ENCODE results near the gene NR5A2. TPM values are rescaled to one million over a fixed set of nuclear protein-coding genes. Genes with fewer than 3 reads are reported as not detected.

The NR5A2 gene
- polyA plus RNA-seq (ENCODE audit: low read depth in 6 of 6) = not detected

GRCh38 chr1:200027264-200027823 lies at the start of gene NR5A2:
NR5A2 (plus strand) TSS chr1:200027710; CDS start chr1:200027848, 138 bp downstream.
- peak within 1 kb of the TSS in 4 of 8 donors; percentile 70 to 91 (median 72) for H3K4me3 Mint-ChIP-seq
- peaks cover 0 to 3% (median 0%) of the 10 kb centered on the region in 7 donors for H3K9me3 Mint-ChIP-seq
- H3K27me3 Mint-ChIP-seq = peaks cover 58 to 62% (median 60%) of the 10 kb centered on the region in 3 donors
- peaks cover 0 to 14% (median 11%) of the 10 kb centered on the region in 3 donors for H3K4me1 Mint-ChIP-seq
- no peaks in the 10 kb centered on the region for H3K36me3 Mint-ChIP-seq
- ATAC-seq (ENCODE audit: low read depth in 2 of 2) (no peak), DNase-seq (no peak)
- H3K27ac Mint-ChIP-seq = no peak within 1 kb of the TSS

GRCh38 chr1:199978408-199978940 lies 49.0 kb upstream of the NR5A2 start:
- peaks cover 54 to 72% (median 61%) of the 10 kb centered on the region in 3 donors for H3K27me3 Mint-ChIP-seq
- H3K4me3 Mint-ChIP-seq = peak overlapping the region in 1 of 8 donors; percentile 33
- no peak for DNase-seq
- no peak overlapping the region for H3K27ac Mint-ChIP-seq
- peaks cover 0 to 15% of the 10 kb centered on the region in 2 donors for H3K36me3 Mint-ChIP-seq
- no peak for ATAC-seq (ENCODE audit: low read depth in 2 of 2)
- H3K9me3 Mint-ChIP-seq = peaks cover 0 to 2% (median 0%) of the 10 kb centered on the region in 7 donors
- peaks cover 14 to 22% (median 21%) of the 10 kb centered on the region in 3 donors for H3K4me1 Mint-ChIP-seq

- H3K4me3 Mint-ChIP-seq = peak overlapping the region in 1 of 8 donors; percentile 15
- ATAC-seq (ENCODE audit: low read depth in 2 of 2) = no peak
- H3K36me3 Mint-ChIP-seq = peaks cover 0 to 15% of the 10 kb centered on the region in 2 donors
- peaks cover 48 to 69% (median 58%) of the 10 kb centered on the region in 3 donors for H3K27me3 Mint-ChIP-seq
- H3K9me3 Mint-ChIP-seq = peaks cover 0 to 2% (median 0%) of the 10 kb centered on the region in 7 donors
- H3K27ac Mint-ChIP-seq = no peak overlapping the region
- H3K4me1 Mint-ChIP-seq = peaks cover 14 to 22% (median 21%) of the 10 kb centered on the region in 3 donors
- no peak for DNase-seq
Observed at GRCh38 chr1:199979071-199979470, 48.4 kb upstream of the NR5A2 start.

- Mint-ChIP-seq H3K36me3 (peaks cover 0 to 15% of the 10 kb centered on the region in 2 donors), H3K9me3 (peaks cover 0 to 1% (median 0%) of the 10 kb centered on the region in 7 donors), H3K27me3 (peaks cover 37 to 57% (median 54%) of the 10 kb centered on the region in 3 donors), H3K4me1 (peaks cover 12 to 21% (median 19%) of the 10 kb centered on the region in 3 donors), H3K27ac (no peak overlapping the region), H3K4me3 (no peak overlapping the region)
- no peak for ATAC-seq (ENCODE audit: low read depth in 2 of 2)
- no peak for DNase-seq
Observed at GRCh38 chr1:199981584-199981983, 45.9 kb upstream of the NR5A2 start.

- peaks cover 29 to 49% (median 46%) of the 10 kb centered on the region in 3 donors for H3K27me3 Mint-ChIP-seq
- ATAC-seq (ENCODE audit: low read depth in 2 of 2) = no peak
Observed at GRCh38 chr1:199982606-199983005, 44.9 kb upstream of the NR5A2 start.

GRCh38 chr1:199983531-199983930 lies 44.0 kb upstream of the NR5A2 start:
- Mint-ChIP-seq H3K4me1 (peaks cover 0 to 5% (median 3%) of the 10 kb centered on the region in 3 donors), H3K27ac (no peak overlapping the region), H3K9me3 (no peaks in the 10 kb centered on the region), H3K36me3 (peaks cover 0 to 15% of the 10 kb centered on the region in 2 donors), H3K4me3 (no peak overlapping the region), H3K27me3 (peaks cover 26 to 46% (median 43%) of the 10 kb centered on the region in 3 donors)
- DNase-seq = no peak
- no peak for ATAC-seq (ENCODE audit: low read depth in 2 of 2)

More at GRCh38 chr1:199982606-199983005, 44.9 kb upstream of the NR5A2 start:
- DNase-seq = no peak
- H3K4me3 Mint-ChIP-seq = no peak overlapping the region
- H3K27ac Mint-ChIP-seq = no peak overlapping the region
- H3K36me3 Mint-ChIP-seq = peaks cover 0 to 15% of the 10 kb centered on the region in 2 donors
- H3K9me3 Mint-ChIP-seq = peaks cover 0 to 1% (median 0%) of the 10 kb centered on the region in 7 donors
- peaks cover 2 to 12% (median 9%) of the 10 kb centered on the region in 3 donors for H3K4me1 Mint-ChIP-seq

- Mint-ChIP-seq H3K27me3 (peaks cover 16 to 37% (median 32%) of the 10 kb centered on the region in 3 donors), H3K27ac (no peak overlapping the region), H3K9me3 (peaks cover 0 to 3% (median 0%) of the 10 kb centered on the region in 7 donors), H3K4me1 (no peaks in the 10 kb centered on the region), H3K4me3 (no peak overlapping the region), H3K36me3 (no peaks in the 10 kb centered on the region)
- ATAC-seq (ENCODE audit: low read depth in 2 of 2) (no peak), DNase-seq (no peak)
Observed at GRCh38 chr1:199995096-199995685, 32.3 kb upstream of the NR5A2 start.

- no peaks in the 10 kb centered on the region for H3K36me3 Mint-ChIP-seq
Observed at GRCh38 chr1:200005165-200005564, 22.3 kb upstream of the NR5A2 start.

GRCh38 chr1:200006711-200007110 lies 20.8 kb upstream of the NR5A2 start:
- no peaks in the 10 kb centered on the region for H3K4me1 Mint-ChIP-seq
- H3K4me3 Mint-ChIP-seq = no peak overlapping the region
- H3K27ac Mint-ChIP-seq = peak overlapping the region in 1 of 6 donors; percentile 68
- H3K36me3 Mint-ChIP-seq = peaks cover 0 to 4% of the 10 kb centered on the region in 2 donors
- ATAC-seq (ENCODE audit: low read depth in 2 of 2) (no peak), DNase-seq (no peak)
- peaks cover 14 to 35% (median 26%) of the 10 kb centered on the region in 3 donors for H3K27me3 Mint-ChIP-seq
- peaks cover 0 to 3% (median 0%) of the 10 kb centered on the region in 7 donors for H3K9me3 Mint-ChIP-seq

More at GRCh38 chr1:200005165-200005564, 22.3 kb upstream of the NR5A2 start:
- ATAC-seq (ENCODE audit: low read depth in 2 of 2) (no peak), DNase-seq (no peak)
- no peak overlapping the region for H3K27ac Mint-ChIP-seq
- H3K4me1 Mint-ChIP-seq = no peaks in the 10 kb centered on the region
- H3K4me3 Mint-ChIP-seq = no peak overlapping the region
- H3K27me3 Mint-ChIP-seq = peaks cover 11 to 36% (median 25%) of the 10 kb centered on the region in 3 donors
- H3K9me3 Mint-ChIP-seq = peaks cover 0 to 3% (median 0%) of the 10 kb centered on the region in 7 donors

- Mint-ChIP-seq H3K4me3 (no peak overlapping the region), H3K36me3 (no peaks in the 10 kb centered on the region), H3K27me3 (peaks cover 23 to 48% (median 27%) of the 10 kb centered on the region in 3 donors), H3K4me1 (peaks cover 0 to 1% (median 0%) of the 10 kb centered on the region in 3 donors), H3K9me3 (peaks cover 0 to 1% (median 0%) of the 10 kb centered on the region in 7 donors), H3K27ac (no peak overlapping the region)
- DNase-seq (no peak), ATAC-seq (ENCODE audit: low read depth in 2 of 2) (no peak)
Observed at GRCh38 chr1:200015811-200016210, 11.7 kb upstream of the NR5A2 start.

- no peak for DNase-seq
- no peak overlapping the region for H3K27ac Mint-ChIP-seq
- no peak overlapping the region for H3K4me3 Mint-ChIP-seq
- no peak for ATAC-seq (ENCODE audit: low read depth in 2 of 2)
- H3K27me3 Mint-ChIP-seq = peaks cover 22 to 29% (median 25%) of the 10 kb centered on the region in 3 donors
- peaks cover 0 to 2% (median 0%) of the 10 kb centered on the region in 7 donors for H3K9me3 Mint-ChIP-seq
- H3K4me1 Mint-ChIP-seq = no peaks in the 10 kb centered on the region
- H3K36me3 Mint-ChIP-seq = no peaks in the 10 kb centered on the region
Observed at GRCh38 chr1:200021577-200022238, 5.8 kb upstream of the NR5A2 start.

GRCh38 chr1:200022239-200022804 lies 5.2 kb upstream of the NR5A2 start:
- H3K36me3 Mint-ChIP-seq = no peaks in the 10 kb centered on the region
- H3K4me1 Mint-ChIP-seq = no peaks in the 10 kb centered on the region
- ATAC-seq (ENCODE audit: low read depth in 2 of 2) (no peak), DNase-seq (no peak)
- peaks cover 0 to 3% (median 0%) of the 10 kb centered on the region in 7 donors for H3K9me3 Mint-ChIP-seq
- H3K4me3 Mint-ChIP-seq = no peak overlapping the region
- H3K27ac Mint-ChIP-seq = no peak overlapping the region
- peaks cover 25 to 35% (median 31%) of the 10 kb centered on the region in 3 donors for H3K27me3 Mint-ChIP-seq

GRCh38 chr1:200028586-200029034 lies 1.1 kb downstream of the NR5A2 start:
- H3K27me3 Mint-ChIP-seq = peaks cover 52 to 61% (median 56%) of the 10 kb centered on the region in 3 donors
- no peak for ATAC-seq (ENCODE audit: low read depth in 2 of 2)
- peak overlapping the region; percentile 13 to 91 (median 72) for H3K4me3 Mint-ChIP-seq
- no peaks in the 10 kb centered on the region for H3K36me3 Mint-ChIP-seq
- H3K9me3 Mint-ChIP-seq = peaks cover 0 to 3% (median 0%) of the 10 kb centered on the region in 7 donors
- no peak for DNase-seq
- H3K4me1 Mint-ChIP-seq = peaks cover 0 to 14% (median 11%) of the 10 kb centered on the region in 3 donors
- no peak overlapping the region for H3K27ac Mint-ChIP-seq

Measured in naive B cell (primary cell).